H1 (cell line): ENCODE measurements around the gene UBAC1. TPM values are rescaled to one million over a fixed set of nuclear protein-coding genes. Genes with fewer than 3 reads are reported as not detected.

Experiments
- CTCF ChIA-PET: fragments of 300-600 bp; sonication (Branson Sonifier 250); formaldehyde crosslinking; loops from one replicate; lab custom pipeline; 2021; ENCODE audit not compliant: partially characterized antibody; lab: Charles Lee
- POLR2A ChIA-PET: fragments of 300-600 bp; sonication (Branson Sonifier 250); formaldehyde crosslinking; loops from one replicate; lab custom pipeline; 2021; ENCODE audit warnings: inconsistent platforms; ENCODE audit not compliant: partially characterized antibody; lab: Charles Lee
- DNase-seq, 2 experiments: peaks; one replicate each; pipeline versions ENCODE4 v3.0.0 to v3.0.0-alpha.2; 2010 to 2022; ENCODE audit warnings: low spot score in 2 of 2, low read depth in 1 of 2, mixed read lengths in 1 of 2
- FAIRE-seq: peaks from 2 replicates; lab custom pipeline; 2011; peaks lifted over from hg19 to GRCh38; lab: Jason Lieb, UNC
- H2AFZ ChIP-seq: 2 replicates; pipeline ENCODE4 v1.8.1; 2012; ENCODE audit warnings: low read length, inconsistent platforms
- H2AK5ac ChIP-seq: 2 replicates; pipeline ENCODE4 v1.6.1; 2013; ENCODE audit warnings: low read depth, low read length
- H2BK120ac ChIP-seq: replicated peaks from 2 replicates; pipeline ENCODE3; 2013; ENCODE audit warnings: low read depth, low read length, inconsistent platforms
- H2BK12ac ChIP-seq: 2 replicates; pipeline ENCODE4 v1.6.1; 2013; ENCODE audit warnings: low read depth, low read length
- H2BK15ac ChIP-seq: 2 replicates; pipeline ENCODE4 v1.6.1; 2013; ENCODE audit warnings: low read length
- H2BK20ac ChIP-seq: 2 replicates; pipeline ENCODE4 v1.6.1; 2013; ENCODE audit warnings: low read length
- H2BK5ac ChIP-seq: 2 replicates; pipeline ENCODE4 v1.6.1; 2013; ENCODE audit warnings: low read depth, low read length
- H3K14ac ChIP-seq: 2 replicates; pipeline ENCODE4 v1.6.1; 2013; ENCODE audit warnings: inconsistent platforms; ENCODE audit not compliant: insufficient read length
- H3K18ac ChIP-seq: 2 replicates; pipeline ENCODE4 v1.6.1; 2013; ENCODE audit warnings: low read length; ENCODE audit errors: extremely low read depth
- H3K23ac ChIP-seq: 2 replicates; pipeline ENCODE4 v1.6.1; 2013; ENCODE audit warnings: inconsistent platforms; ENCODE audit not compliant: insufficient read length
- H3K23me2 ChIP-seq: 2 replicates; pipeline ENCODE4 v1.6.1; 2013; ENCODE audit warnings: low read depth, low read length
- H3K27ac ChIP-seq: 2 replicates; pipeline ENCODE4 v1.6.1; 2011; ENCODE audit warnings: low read depth, low read length, inconsistent platforms
- H3K27me3 ChIP-seq, 4 experiments: replicated peaks in 1 of 4; 1 replicate in 1 of 4; 2 replicates in 3 of 4; pipeline versions ENCODE4 v1.6.1 to v1.8.1; 2011 to 2013; ENCODE audit warnings: low read length in 3 of 4, mild to moderate bottlenecking in 3 of 4, inconsistent platforms in 2 of 4, mixed read lengths in 2 of 4, moderate library complexity in 1 of 4; ENCODE audit not compliant: control insufficient read depth in 3 of 4, insufficient read depth in 3 of 4; ENCODE audit errors: extremely low read depth in 1 of 4
- H3K36me3 ChIP-seq, 4 experiments: 2 replicates each; pipeline versions ENCODE4 v1.6.1 to v1.8.1; 2011 to 2013; ENCODE audit warnings: mild to moderate bottlenecking in 4 of 4, low read length in 3 of 4, moderate library complexity in 2 of 4, control low read depth in 1 of 4, inconsistent platforms in 1 of 4; ENCODE audit not compliant: insufficient read depth in 4 of 4, control insufficient read depth in 2 of 4
- H3K4ac ChIP-seq: replicated peaks from 2 replicates; pipeline ENCODE3; 2013; ENCODE audit warnings: low read length, low read depth, mixed read lengths, inconsistent platforms; ENCODE audit not compliant: insufficient read length
- H3K4me1 ChIP-seq, 4 experiments: replicated peaks in 1 of 4; 1 replicate in 1 of 4; 2 replicates in 3 of 4; pipeline versions ENCODE4 v1.6.1 to v1.8.1; 2011 to 2013; ENCODE audit warnings: low read length in 3 of 4, inconsistent platforms in 2 of 4, mixed read lengths in 1 of 4; ENCODE audit not compliant: insufficient read depth in 4 of 4, control insufficient read depth in 3 of 4
- H3K4me2 ChIP-seq, 2 experiments: 2 replicates each; pipeline versions ENCODE4 v1.6.1 to v1.8.1; 2011 to 2013; ENCODE audit warnings: low read depth in 2 of 2, low read length in 2 of 2, control low read depth in 1 of 2, inconsistent platforms in 1 of 2, mild to moderate bottlenecking in 1 of 2; ENCODE audit not compliant: insufficient read depth in 1 of 2
- H3K4me3 ChIP-seq, 4 experiments: fragments of 200-600, 300-600 bp in 1 of 4; sonication (generic), shearing (Covaris generic), sonication (Bioruptor Twin) in 1 of 4; 2 replicates each; pipeline versions ENCODE4 v1.5.1 to v1.8.1; 2011 to 2016; ENCODE audit warnings: low read length in 4 of 4, low read depth in 3 of 4, control low read depth in 2 of 4, inconsistent platforms in 2 of 4, mild to moderate bottlenecking in 2 of 4, mixed read lengths in 1 of 4, moderate library complexity in 1 of 4; ENCODE audit not compliant: insufficient read depth in 2 of 4; ENCODE audit errors: extremely low read depth in 1 of 4
- H3K56ac ChIP-seq: replicated peaks from 2 replicates; pipeline ENCODE3; 2013; ENCODE audit warnings: low read depth, mild to moderate bottlenecking, mixed read lengths, low read length, inconsistent platforms; ENCODE audit not compliant: insufficient read length
- H3K79me1 ChIP-seq: 2 replicates; pipeline ENCODE4 v1.6.1; 2013; ENCODE audit warnings: low read depth, low read length, control low read depth
- H3K79me2 ChIP-seq, 2 experiments: 2 replicates each; pipeline versions ENCODE4 v1.6.1 to v1.8.1; 2012 to 2013; ENCODE audit warnings: low read length in 2 of 2, mild to moderate bottlenecking in 2 of 2, inconsistent platforms in 1 of 2; ENCODE audit not compliant: insufficient read depth in 2 of 2, control insufficient read depth in 1 of 2
- H3K9ac ChIP-seq, 4 experiments: replicated peaks in 1 of 4; 1 replicate in 1 of 4; 2 replicates in 3 of 4; pipeline versions ENCODE4 v1.6.1 to v1.8.1; 2011 to 2013; ENCODE audit warnings: low read depth in 3 of 4, low read length in 3 of 4, control low read depth in 2 of 4, mild to moderate bottlenecking in 2 of 4, moderate library complexity in 2 of 4, inconsistent platforms in 1 of 4; ENCODE audit errors: extremely low read depth in 1 of 4
- H3K9me3 ChIP-seq, 2 experiments: 2 replicates each; pipeline versions ENCODE4 v1.6.1 to v1.8.1; 2012 to 2013; ENCODE audit warnings: mild to moderate bottlenecking in 2 of 2, moderate library complexity in 2 of 2, control low read depth in 1 of 2, inconsistent platforms in 1 of 2, low read depth in 1 of 2, low read length in 1 of 2, mixed read lengths in 1 of 2; ENCODE audit not compliant: insufficient read depth in 2 of 2
- H4K20me1 ChIP-seq, 2 experiments: replicated peaks in 1 of 2; 2 replicates each; pipeline versions ENCODE3 to v1.8.1; 2011 to 2013; ENCODE audit warnings: inconsistent platforms in 2 of 2, low read length in 2 of 2, mild to moderate bottlenecking in 1 of 2; ENCODE audit not compliant: insufficient read depth in 2 of 2, control insufficient read depth in 1 of 2
- H4K5ac ChIP-seq: 2 replicates; pipeline ENCODE4 v1.6.1; 2013; ENCODE audit warnings: low read length, low read depth, mixed read lengths, inconsistent platforms; ENCODE audit not compliant: insufficient read length
- H4K8ac ChIP-seq: 2 replicates; pipeline ENCODE4 v1.8.0; 2013; ENCODE audit warnings: mild to moderate bottlenecking, moderate library complexity, low read length, inconsistent platforms; ENCODE audit not compliant: insufficient read depth; ENCODE audit errors: extremely low read depth
- H4K91ac ChIP-seq: replicated peaks from 2 replicates; pipeline ENCODE3; 2013; ENCODE audit warnings: low read length, mixed read lengths, inconsistent platforms; ENCODE audit not compliant: insufficient read length
- CHD2 ChIP-seq: IDR thresholded peaks from 2 replicates; pipeline ENCODE4 v1.6.1; 2012; ENCODE audit warnings: low read length, improper control_type of control experiment
- E2F6 ChIP-seq: IDR thresholded peaks from 2 replicates; pipeline ENCODE4 v1.6.1; 2012; ENCODE audit warnings: inconsistent platforms
- EGR1 ChIP-seq: IDR thresholded peaks from 2 replicates; pipeline ENCODE4 v1.6.1; 2011; ENCODE audit warnings: low read depth, low read length, borderline replicate concordance
- NRF1 ChIP-seq: IDR thresholded peaks from 2 replicates; pipeline ENCODE4 v1.6.1; 2011; ENCODE audit warnings: mild to moderate bottlenecking, low read depth, low read length, improper control_type of control experiment
- WGBS, 2 experiments: shearing (Covaris generic) in 1 of 2; methylation state at CpG; one replicate each; pipeline versions ENCODE4 v1.1.6 to v1.1.7; 2013 to 2015; ENCODE audit warnings: low lambda C conversion rate in 2 of 2, mixed read lengths in 2 of 2, inconsistent platforms in 1 of 2, low coverage in 1 of 2, missing lambda C conversion rate in 1 of 2; ENCODE audit not compliant: insufficient replicate concordance in 2 of 2, insufficient coverage in 1 of 2, insufficient read length in 1 of 2; ENCODE audit errors: extremely low coverage in 1 of 2, missing lambda C conversion rate in 1 of 2; 5-methylcytosine and 5-hydroxymethylcytosine counted together
- polyA plus RNA-seq, 7 experiments: library from polyadenylated mRNA; depleted of rRNA in 3 of 7; stranded (reverse) in 5 of 7; unstranded in 2 of 7; fragments of >200 nt in 5 of 7; fragments of 200-250 nt in 2 of 7; gene quantifications; 1 replicate in 5 of 7; 2 replicates in 1 of 7; 4 replicates in 1 of 7; pipeline versions ENCODE4 v1.2.1 to v1.2.3, GENCODE V29; 2011 to 2013; ENCODE audit warnings: missing spikeins in 2 of 7, mixed read lengths in 2 of 7
- total RNA-seq: library from RNA; stranded (reverse); fragmentation: NEBNext Ultra II Directional; extraction: Animal tissue kit (Norgen Biotek cat#: 25700); gene quantifications from 2 replicates; pipeline ENCODE4 v1.2.1, GENCODE V29; 2021

UBAC1 gene
- total and polyA plus RNA-seq, 2 of the 8 experiments (the other 6 are each of a cell fraction or from before 2014, with no cell fraction given), result 59.3 to 85.2 TPM

GRCh38 chr9:135888126-135888765 is 72.9 kb downstream of the UBAC1 start:
- H3K9me3 ChIP-seq, result no peaks in the 10 kb centered on the region
- H2BK15ac ChIP-seq, result 0 out of 2 replicates have a peak overlapping the region, but pooled peaks have one; percentile 46
- no peak overlapping the region for H2BK120ac ChIP-seq
- peak overlapping the region; percentile 25 for H4K91ac ChIP-seq
- H3K36me3 ChIP-seq, result no peaks in the 10 kb centered on the region
- no peak overlapping the region for H3K14ac ChIP-seq
- no peak overlapping the region for H2AFZ ChIP-seq
- peak overlapping the region; percentile 75; the same call in 1 of the 2 replicates for H2BK12ac ChIP-seq
- no peaks in the 10 kb centered on the region for H3K27me3 ChIP-seq
- peaks cover 67 to 73% of the 10 kb centered on the region in 2 experiments for H4K20me1 ChIP-seq
- H3K18ac ChIP-seq, result peak overlapping the region; percentile 60
- H2AK5ac ChIP-seq, result no peak overlapping the region; the same call in 1 of the 2 replicates
- no peaks in the 10 kb centered on the region for H3K23me2 ChIP-seq
- H3K4me3 ChIP-seq, result no peak overlapping the region
- FAIRE-seq, result no peak
- H3K4me1 ChIP-seq, result peaks cover 3 to 51% (median 32%) of the 10 kb centered on the region in 4 experiments
- no peak overlapping the region for H3K4ac ChIP-seq
- H3K79me2 ChIP-seq, result peaks cover 61 to 100% of the 10 kb centered on the region in 2 experiments
- ChIA-PET POLR2A (interaction anchor here (1.1 to 1.5 kb wide), 3 partner anchors 10 to 18 kb away, joined by 3 to 7 read pairs (median 3); no protein-coding TSS in a partner anchor), CTCF (interaction anchor here (1.1 to 4.1 kb wide), 2 partner anchors 22 to 36 kb away, joined by 3 to 15 read pairs; no protein-coding TSS in a partner anchor)
- peak overlapping the region; percentile 85 for H2BK5ac ChIP-seq
- no peak overlapping the region for H4K8ac ChIP-seq
- H4K5ac ChIP-seq, result no peak overlapping the region
- no peak overlapping the region for H3K23ac ChIP-seq
- H3K27ac ChIP-seq, result peak overlapping the region; percentile 33; the same call in 1 of the 2 replicates
- WGBS, 2 experiments, result 87% methylated on average over 21 of the region's 22 CpGs; no CpG with 5 or more reads in 1 of the 2 experiments
- no peak overlapping the region for H3K9ac ChIP-seq
- DNase-seq, result no peak
- H3K56ac ChIP-seq, result no peak overlapping the region
- peaks cover 38% of the 10 kb centered on the region for H3K79me1 ChIP-seq
- H2BK20ac ChIP-seq, result 0 out of 2 replicates have a peak overlapping the region, but pooled peaks have one; percentile 61
- H3K4me2 ChIP-seq, result 0 out of 4 replicates have a peak overlapping the region, but pooled peaks of 1 of the 2 experiments have one; percentile 44
- TF ChIP-seq E2F6 (no peak), EGR1 (no peak), NRF1 (no peak), CHD2 (no peak)
